HepG2 (cell line): ENCODE measurements around the gene TAS2R60. TPM values are rescaled to one million over a fixed set of nuclear protein-coding genes. Genes with fewer than 3 reads are reported as not detected.

Source experiments
- ATAC-seq: fragments of 200-7000 bp; cut with Tn5 transposase; 3 replicates; pipeline ENCODE4 v1.9.1; 2020; ENCODE audit warnings: mild to moderate bottlenecking, moderate library complexity
- BruUV-seq: library from RNA; stranded (reverse); fragments of 400-500 nt; replicated peaks from 2 replicates; lab custom pipeline; 2021; lab: Mats Ljungman, UMichigan
- CTCF ChIA-PET: fragments of 300-600 bp; formaldehyde crosslinking; extraction: SDS; loops from one replicate; lab custom pipeline; 2021; ENCODE audit warnings: low total read pairs, inconsistent platforms, low intra/inter-chr PET ratio; lab: Yijun Ruan, JAX
- POLR2A ChIA-PET: fragments of 350-600 bp; sonication (Branson Sonifier 250); formaldehyde crosslinking; loops from one replicate; lab custom pipeline; 2020; ENCODE audit warnings: antibody characterized with exemption, inconsistent platforms; lab: Yijun Ruan, JAX
- DNase-seq: peaks from one replicate; pipeline ENCODE4 v3.0.0-alpha.2; 2015; ENCODE audit warnings: low spot score
- FAIRE-seq: peaks from 3 replicates; lab custom pipeline; 2011; peaks lifted over from hg19 to GRCh38; lab: Jason Lieb, UNC
- H2AFZ ChIP-seq: one replicate; pipeline ENCODE4 v1.6.1; 2011; ENCODE audit warnings: low read length, inconsistent platforms
- H3K27ac ChIP-seq: fragments of 300-600 bp; 3 replicates; pipeline ENCODE4 v1.8.0; 2011; ENCODE audit warnings: mixed run types, mild to moderate bottlenecking, mixed read lengths, low read length, inconsistent platforms; ENCODE audit not compliant: insufficient read depth; ENCODE audit errors: extremely low read length
- H3K27me3 ChIP-seq, 2 experiments: fragments of 200-600 bp in 1 of 2; 2 replicates in 1 of 2; 3 replicates in 1 of 2; pipeline versions ENCODE4 v1.6.0 to v1.8.0; 2011; ENCODE audit warnings: low read length in 2 of 2, mild to moderate bottlenecking in 2 of 2, moderate library complexity in 2 of 2, inconsistent platforms in 1 of 2; ENCODE audit not compliant: insufficient read depth in 2 of 2, control insufficient read depth in 1 of 2
- H3K36me3 ChIP-seq, 2 experiments: fragments of 200-600 bp in 1 of 2; replicated peaks in 1 of 2; 2 replicates in 1 of 2; 3 replicates in 1 of 2; pipeline versions ENCODE4 v1.5.1 to v1.8.0; 2011; ENCODE audit warnings: low read length in 2 of 2, inconsistent platforms in 1 of 2; ENCODE audit not compliant: insufficient read depth in 2 of 2, control insufficient read depth in 1 of 2
- H3K4me1 ChIP-seq: 2 replicates; pipeline ENCODE4 v1.5.1; 2012; ENCODE audit warnings: low read length, inconsistent platforms; ENCODE audit not compliant: insufficient read depth
- H3K4me2 ChIP-seq: 2 replicates; pipeline ENCODE4 v1.6.0; 2011; ENCODE audit warnings: low read depth, low read length, inconsistent platforms
- H3K4me3 ChIP-seq, 3 experiments: fragments of 200-600 bp in 1 of 3; sonication (generic), shearing (Covaris generic) in 1 of 3; replicated peaks in 1 of 3; 2 replicates each; pipeline ENCODE4 v1.5.1; 2011 to 2016; ENCODE audit warnings: low read length in 3 of 3, inconsistent platforms in 2 of 3, low read depth in 2 of 3, mild to moderate bottlenecking in 2 of 3, control low read depth in 1 of 3, mixed read lengths in 1 of 3; ENCODE audit not compliant: insufficient read depth in 1 of 3
- H3K79me2 ChIP-seq: one replicate; pipeline ENCODE4 v1.6.1; 2011; ENCODE audit warnings: low read length, inconsistent platforms; ENCODE audit not compliant: insufficient read depth
- H3K9ac ChIP-seq: 2 replicates; pipeline ENCODE4 v1.6.0; 2011; ENCODE audit warnings: mild to moderate bottlenecking, low read depth, low read length, inconsistent platforms; ENCODE audit not compliant: insufficient read depth
- H3K9me3 ChIP-seq: 2 replicates; pipeline ENCODE4 v1.5.1; 2012; ENCODE audit warnings: mild to moderate bottlenecking, low read length
- H4K20me1 ChIP-seq: 2 replicates; pipeline ENCODE4 v1.6.0; 2011; ENCODE audit warnings: inconsistent platforms, mild to moderate bottlenecking, low read length, moderate library complexity; ENCODE audit not compliant: insufficient read depth
- ARNTL ChIP-seq: sonication (generic); formaldehyde crosslinking; IDR thresholded peaks from 2 replicates; pipeline ENCODE4 v1.4.0; 2020; ENCODE audit warnings: mild to moderate bottlenecking, missing genetic modification reagents
- DZIP1 ChIP-seq: sonication (generic); formaldehyde crosslinking; IDR thresholded peaks from 2 replicates; pipeline ENCODE4 v1.5.0; 2020; ENCODE audit warnings: mild to moderate bottlenecking, missing genetic modification reagents
- GLMP ChIP-seq: sonication (generic); formaldehyde crosslinking; IDR thresholded peaks from 2 replicates; pipeline ENCODE4 v1.9.0; 2021; ENCODE audit warnings: missing genetic modification reagents, mild to moderate bottlenecking, borderline replicate concordance
- GZF1 ChIP-seq: sonication (generic); formaldehyde crosslinking; IDR thresholded peaks from 2 replicates; pipeline ENCODE4 v1.5.1; 2020; ENCODE audit warnings: mild to moderate bottlenecking, missing genetic modification reagents
- IRF2 ChIP-seq: IDR thresholded peaks from 2 replicates; pipeline ENCODE4 v1.6.1; 2018; ENCODE audit warnings: missing genetic modification reagents, missing compliant biosample characterization
- JUN ChIP-seq: sonication (generic); formaldehyde crosslinking; IDR thresholded peaks from 2 replicates; pipeline ENCODE4 v1.4.0; 2020; ENCODE audit warnings: mild to moderate bottlenecking, missing genetic modification reagents
- PAWR ChIP-seq: sonication (generic); formaldehyde crosslinking; IDR thresholded peaks from 2 replicates; pipeline ENCODE4 v1.4.0; 2020; ENCODE audit warnings: missing genetic modification reagents, mild to moderate bottlenecking, borderline replicate concordance
- POLR2AphosphoS2 ChIP-seq: IDR thresholded peaks from 2 replicates; pipeline ENCODE4 v1.6.1; 2011; ENCODE audit warnings: low read depth, low read length, improper control_type of control experiment
- RNF2 ChIP-seq: fragments of 450-650 bp; conservative IDR thresholded peaks from 2 replicates; pipeline ENCODE4 v1.6.1; 2016; ENCODE audit warnings: low read depth
- SIX4 ChIP-seq: sonication (generic); formaldehyde crosslinking; IDR thresholded peaks from 2 replicates; pipeline ENCODE4 v1.4.0; 2020; ENCODE audit warnings: missing genetic modification reagents
- ZBTB25 ChIP-seq: IDR thresholded peaks from 2 replicates; pipeline ENCODE4 v1.6.1; 2018; ENCODE audit warnings: missing genetic modification reagents
- ZBTB38 ChIP-seq: sonication (generic); formaldehyde crosslinking; IDR thresholded peaks from 2 replicates; pipeline ENCODE4 v1.5.1; 2020; ENCODE audit warnings: mild to moderate bottlenecking, missing genetic modification reagents
- ZBTB8A ChIP-seq: sonication (generic); formaldehyde crosslinking; IDR thresholded peaks from 2 replicates; pipeline ENCODE4 v1.4.0; 2020; ENCODE audit warnings: mild to moderate bottlenecking, low read depth, missing genetic modification reagents, borderline replicate concordance
- ZNF547 ChIP-seq: sonication (generic); formaldehyde crosslinking; IDR thresholded peaks from 2 replicates; pipeline ENCODE4 v1.5.1; 2020; ENCODE audit warnings: mild to moderate bottlenecking, missing genetic modification reagents
- ZNF691 ChIP-seq: sonication (generic); formaldehyde crosslinking; IDR thresholded peaks from 2 replicates; pipeline ENCODE4 v1.4.0; 2020; ENCODE audit warnings: missing genetic modification reagents, low read depth, mild to moderate bottlenecking, borderline replicate concordance
- ZNF737 ChIP-seq: sonication (generic); formaldehyde crosslinking; IDR thresholded peaks from 2 replicates; pipeline ENCODE4 v1.5.0; 2020; ENCODE audit warnings: missing genetic modification reagents, mild to moderate bottlenecking, borderline replicate concordance
- ZZZ3 ChIP-seq: sonication (generic); formaldehyde crosslinking; IDR thresholded peaks from 2 replicates; pipeline ENCODE4 v1.4.0; 2020; ENCODE audit warnings: missing genetic modification reagents, mild to moderate bottlenecking, borderline replicate concordance
- WGBS: methylation state at CpG from one replicate; pipeline ENCODE4 v1.1.6; 2017; ENCODE audit warnings: low lambda C conversion rate; 5-methylcytosine and 5-hydroxymethylcytosine counted together
- in situ Hi-C: cut with HindIII; loops from 2 replicates; pipeline ENCODE4 v1.10.0; 2017; ENCODE audit warnings: low pct_unique_long_range_greater_than_20kb; ENCODE audit not compliant: extremely low pct_ligation_motif_present
- intact Hi-C: fragments of 100-400 bp; cut with micrococcal nuclease; formaldehyde crosslinking; loops from one replicate; pipeline ENCODE4 v1.10.0; 2022; ENCODE audit not compliant: unreplicated experiment
- polyA plus RNA-seq, 8 experiments: library from polyadenylated mRNA; depleted of rRNA in 3 of 8; stranded (reverse) in 7 of 8; unstranded in 1 of 8; fragments of >200 nt; fragmentation: Illumina TruSeq in 4 of 8; extraction: Trizol in 4 of 8; gene quantifications; 2 replicates each; pipeline versions ENCODE4 v1.2.1 to v1.2.3, GENCODE V29; 2011 to 2016; ENCODE audit warnings: low read depth in 4 of 8, missing spikeins in 1 of 8, mixed read lengths in 1 of 8; ENCODE audit not compliant: insufficient read depth in 1 of 8
- total RNA-seq, 5 experiments: library from RNA; depleted of rRNA; stranded (reverse); fragments of >200 nt; fragmentation: Illumina TruSeq; extraction: Trizol; gene quantifications; 2 replicates each; pipeline ENCODE4 v1.2.3, GENCODE V29; 2016; ENCODE audit warnings: low read depth in 1 of 5

The TAS2R60 gene
- total and polyA plus RNA-seq, 2 of the 13 experiments (the other 11 are each of a cell fraction or from before 2014, with no cell fraction given) = not detected

GRCh38 chr7:143477501-143478150 is 34.4 kb downstream of the TAS2R60 start, which contains the start of gene TAS2R41 (continued):
- no peak for TF ChIP-seq PAWR (CRISPR knock-in tag)
- TF ChIP-seq DZIP1 (CRISPR knock-in tag) = no peak
- TF ChIP-seq IRF2 (CRISPR knock-in tag) = no peak
- no peak for TF ChIP-seq ZZZ3 (CRISPR knock-in tag)
- TF ChIP-seq ZBTB38 (CRISPR knock-in tag) = no peak
- TF ChIP-seq ZNF691 (CRISPR knock-in tag) = no peak
- TF ChIP-seq, all 625 proteins: peak for 0

GRCh38 chr7:143479055-143479766 is 36.0 kb downstream of the TAS2R60 start:
- FAIRE-seq = no peak
- POLR2A ChIA-PET = no interaction called here

More at GRCh38 chr7:143479055-143479766, 36.0 kb downstream of the TAS2R60 start:
- H3K27me3 ChIP-seq = no peaks in the 10 kb centered on the region
- intact Hi-C loops = no loop called here
- H4K20me1 ChIP-seq = no peaks in the 10 kb centered on the region
- no peak for ATAC-seq
- DNase-seq = no peak
- H3K79me2 ChIP-seq = no peaks in the 10 kb centered on the region
- no peak overlapping the region for H3K4me3 ChIP-seq
- 22% methylated on average over 9 of the region's 10 CpGs for WGBS
- in situ Hi-C loops = no loop called here
- H3K9ac ChIP-seq = no peak overlapping the region
- BruUV-seq = no TSS peak
- no peak overlapping the region for H3K4me2 ChIP-seq
- no peaks in the 10 kb centered on the region for H3K36me3 ChIP-seq
- no peak overlapping the region for H2AFZ ChIP-seq
- H3K27ac ChIP-seq = no peak overlapping the region
- CTCF ChIA-PET = no interaction called here
- TF ChIP-seq ZBTB25 (CRISPR knock-in tag) = no peak
- TF ChIP-seq ARNTL = no peak
- TF ChIP-seq POLR2AphosphoS2 = no peak
- no peak for TF ChIP-seq ZNF737 (CRISPR knock-in tag)
- TF ChIP-seq JUN (CRISPR knock-in tag) = no peak
- no peak for TF ChIP-seq GLMP (CRISPR knock-in tag)
- TF ChIP-seq ZNF547 (CRISPR knock-in tag) = no peak
- TF ChIP-seq ZBTB8A = no peak
- TF ChIP-seq RNF2 = no peak
- no peak for TF ChIP-seq SIX4
- no peak for TF ChIP-seq GZF1 (CRISPR knock-in tag)
- H3K9me3 ChIP-seq = no peaks in the 10 kb centered on the region
- H3K4me1 ChIP-seq = no peaks in the 10 kb centered on the region
